ENCODE data around the gene AOC2. TPM values are rescaled to one million over a fixed set of nuclear protein-coding genes. Genes with fewer than 3 reads are reported as not detected.

AOC2 gene
- total and polyA plus RNA-seq, 2 experiments from 2014 or later, result 1.1 to 1.3 TPM

DNA sequence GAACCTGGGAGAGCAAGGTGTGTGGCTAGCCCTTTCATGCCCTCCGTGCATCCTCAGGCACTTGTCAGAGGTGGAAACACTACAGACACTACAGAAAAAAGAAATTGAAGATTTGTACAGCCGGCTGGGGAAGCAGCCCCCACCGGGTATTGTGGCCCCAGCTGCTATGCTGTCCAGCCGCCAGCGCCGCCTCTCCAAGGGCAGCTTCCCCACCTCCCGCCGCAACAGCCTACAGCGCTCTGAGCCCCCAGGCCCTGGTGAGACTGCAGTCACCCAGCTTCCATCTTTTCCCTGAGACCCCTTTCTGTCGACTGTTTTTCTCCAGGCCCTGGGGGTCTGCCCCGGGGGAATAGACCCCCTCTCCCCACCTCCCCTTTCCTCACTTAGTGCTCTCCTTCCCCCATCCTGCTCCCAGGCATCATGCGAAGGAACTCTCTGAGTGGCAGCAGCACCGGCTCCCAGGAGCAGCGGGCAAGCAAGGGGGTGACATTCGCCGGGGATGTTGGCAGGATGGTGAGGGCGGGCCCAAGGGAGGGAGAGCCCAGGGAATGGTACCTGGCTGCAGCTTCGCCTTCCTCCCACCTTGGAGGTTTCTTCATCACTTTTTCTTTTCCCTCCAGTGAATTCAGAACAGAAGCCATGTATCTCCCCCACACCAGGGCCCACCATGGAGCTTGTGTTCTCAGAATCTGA lies 48.2 kb upstream of the AOC2 start:
- Histone ChIP-seq H3K4me3 (no peak overlapping the region), H3K9me3 (ENCODE audit: low read depth) (no peaks in the 10 kb centered on the region), H2AFZ (no peak overlapping the region), H3K4me2 (peak overlapping the region; percentile 90), H4K20me1 (ENCODE audit: insufficient read depth, poor library complexity, severe bottlenecking) (no peaks in the 10 kb centered on the region), H3K27ac (peak overlapping the region; percentile 89), H3K79me2 (peaks cover 18% of the 10 kb centered on the region), H3K27me3 (no peaks in the 10 kb centered on the region), H3K36me3 (replicated peaks; ENCODE audit: insufficient read depth, low read depth) (no peaks in the 10 kb centered on the region), H3K4me1 (ENCODE audit: insufficient read depth) (peaks cover 7% of the 10 kb centered on the region), H3K9me2 (replicated peaks; ENCODE audit: insufficient read depth) (no peaks in the 10 kb centered on the region)
- no peak for DNase-seq (ENCODE audit: low spot score)
- TF ChIP-seq, protein P1, sequence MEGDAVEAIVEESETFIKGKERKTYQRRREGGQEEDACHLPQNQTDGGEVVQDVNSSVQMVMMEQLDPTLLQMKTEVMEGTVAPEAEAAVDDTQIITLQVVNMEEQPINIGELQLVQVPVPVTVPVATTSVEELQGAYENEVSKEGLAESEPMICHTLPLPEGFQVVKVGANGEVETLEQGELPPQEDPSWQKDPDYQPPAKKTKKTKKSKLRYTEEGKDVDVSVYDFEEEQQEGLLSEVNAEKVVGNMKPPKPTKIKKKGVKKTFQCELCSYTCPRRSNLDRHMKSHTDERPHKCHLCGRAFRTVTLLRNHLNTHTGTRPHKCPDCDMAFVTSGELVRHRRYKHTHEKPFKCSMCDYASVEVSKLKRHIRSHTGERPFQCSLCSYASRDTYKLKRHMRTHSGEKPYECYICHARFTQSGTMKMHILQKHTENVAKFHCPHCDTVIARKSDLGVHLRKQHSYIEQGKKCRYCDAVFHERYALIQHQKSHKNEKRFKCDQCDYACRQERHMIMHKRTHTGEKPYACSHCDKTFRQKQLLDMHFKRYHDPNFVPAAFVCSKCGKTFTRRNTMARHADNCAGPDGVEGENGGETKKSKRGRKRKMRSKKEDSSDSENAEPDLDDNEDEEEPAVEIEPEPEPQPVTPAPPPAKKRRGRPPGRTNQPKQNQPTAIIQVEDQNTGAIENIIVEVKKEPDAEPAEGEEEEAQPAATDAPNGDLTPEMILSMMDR (IDR thresholded peaks at IDR 0.05; ENCODE audit: poor library complexity), result no peak
- TF ChIP-seq EZH2phosphoT487 (IDR thresholded peaks at IDR 0.05; ENCODE audit: low read depth, severe bottlenecking, unreplicated experiment) (no peak), EZH2 (IDR thresholded peaks at IDR 0.05; ENCODE audit: borderline replicate concordance) (no peak)
- 98% methylated on average over 18 of the region's 18 CpGs for WGBS (ENCODE audit: low lambda C conversion rate, missing lambda C conversion rate)

- 81% methylated on average over 10 of the region's 10 CpGs for whole genome bisulfite sequencing (ENCODE audit: low lambda C conversion rate, missing lambda C conversion rate)
Measured at GRCh38 chr17:42797067-42798007, 47.0 kb upstream of the AOC2 start.

DNA sequence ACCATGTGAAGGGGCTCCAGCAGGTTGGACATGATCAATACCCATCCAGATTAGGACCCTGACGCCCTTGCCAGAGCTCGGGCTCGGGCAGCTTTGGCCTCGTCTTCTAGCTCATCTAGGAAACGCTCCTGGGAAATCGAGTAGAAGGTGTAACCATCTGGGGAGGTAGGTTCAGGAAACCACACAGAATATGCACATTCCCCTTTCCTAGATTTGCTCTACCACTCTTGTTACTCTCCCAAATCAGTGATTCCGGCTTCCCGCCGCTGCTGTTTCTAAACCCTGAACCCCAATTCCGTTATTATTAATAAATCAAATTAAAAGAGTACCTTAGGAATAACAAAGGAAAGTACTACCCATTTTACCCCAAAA lies 46.4 kb upstream of the AOC2 start:
- no peak for DNase-seq (ENCODE audit: low spot score)
- Histone ChIP-seq H3K9me3 (ENCODE audit: low read depth) (no peaks in the 10 kb centered on the region), H4K20me1 (ENCODE audit: insufficient read depth, poor library complexity, severe bottlenecking) (no peaks in the 10 kb centered on the region), H2AFZ (peak overlapping the region; percentile 17), H3K9me2 (replicated peaks; ENCODE audit: insufficient read depth) (no peaks in the 10 kb centered on the region), H3K4me3 (peak overlapping the region; percentile 45), H3K27me3 (no peaks in the 10 kb centered on the region), H3K79me2 (peaks cover 18% of the 10 kb centered on the region), H3K4me1 (ENCODE audit: insufficient read depth) (peaks cover 14% of the 10 kb centered on the region), H3K4me2 (peak overlapping the region; percentile 90), H3K36me3 (replicated peaks; ENCODE audit: insufficient read depth, low read depth) (no peaks in the 10 kb centered on the region), H3K27ac (peak overlapping the region; percentile 89)
- TF ChIP-seq, protein P1 (IDR thresholded peaks at IDR 0.05; ENCODE audit: poor library complexity), result no peak
- TF ChIP-seq EZH2phosphoT487 (IDR thresholded peaks at IDR 0.05; ENCODE audit: low read depth, severe bottlenecking, unreplicated experiment) (no peak), EZH2 (IDR thresholded peaks at IDR 0.05; ENCODE audit: borderline replicate concordance) (no peak)
- WGBS (ENCODE audit: low lambda C conversion rate, missing lambda C conversion rate), result 38% methylated on average over 10 of the region's 10 CpGs

More at GRCh38 chr17:42797067-42798007, 47.0 kb upstream of the AOC2 start:
- Histone ChIP-seq H3K9me2 (replicated peaks; ENCODE audit: insufficient read depth) (no peaks in the 10 kb centered on the region), H3K4me2 (peak overlapping the region; percentile 90), H3K79me2 (peaks cover 18% of the 10 kb centered on the region), H4K20me1 (ENCODE audit: insufficient read depth, poor library complexity, severe bottlenecking) (no peaks in the 10 kb centered on the region), H3K9me3 (ENCODE audit: low read depth) (no peaks in the 10 kb centered on the region), H3K4me3 (peak overlapping the region; percentile 45), H3K4me1 (ENCODE audit: insufficient read depth) (peaks cover 7% of the 10 kb centered on the region), H3K36me3 (replicated peaks; ENCODE audit: insufficient read depth, low read depth) (no peaks in the 10 kb centered on the region), H2AFZ (no peak overlapping the region), H3K27ac (peak overlapping the region; percentile 89), H3K27me3 (no peaks in the 10 kb centered on the region)
- TF ChIP-seq EZH2phosphoT487 (IDR thresholded peaks at IDR 0.05; ENCODE audit: low read depth, severe bottlenecking, unreplicated experiment) (no peak), EZH2 (IDR thresholded peaks at IDR 0.05; ENCODE audit: borderline replicate concordance) (no peak)
- peak; percentile 65 for DNase-seq (ENCODE audit: low spot score)

Data from hepatocyte (in vitro differentiated cells).